ENCODE results near the gene ECM1. TPM values are rescaled to one million over a fixed set of nuclear protein-coding genes. Genes with fewer than 3 reads are reported as not detected.

Gene ECM1
- total and polyA plus RNA-seq, 2 of the 8 experiments (the other 6 are each of a cell fraction or from before 2014, with no cell fraction given), result 0.95 to 0.98 TPM

DNA sequence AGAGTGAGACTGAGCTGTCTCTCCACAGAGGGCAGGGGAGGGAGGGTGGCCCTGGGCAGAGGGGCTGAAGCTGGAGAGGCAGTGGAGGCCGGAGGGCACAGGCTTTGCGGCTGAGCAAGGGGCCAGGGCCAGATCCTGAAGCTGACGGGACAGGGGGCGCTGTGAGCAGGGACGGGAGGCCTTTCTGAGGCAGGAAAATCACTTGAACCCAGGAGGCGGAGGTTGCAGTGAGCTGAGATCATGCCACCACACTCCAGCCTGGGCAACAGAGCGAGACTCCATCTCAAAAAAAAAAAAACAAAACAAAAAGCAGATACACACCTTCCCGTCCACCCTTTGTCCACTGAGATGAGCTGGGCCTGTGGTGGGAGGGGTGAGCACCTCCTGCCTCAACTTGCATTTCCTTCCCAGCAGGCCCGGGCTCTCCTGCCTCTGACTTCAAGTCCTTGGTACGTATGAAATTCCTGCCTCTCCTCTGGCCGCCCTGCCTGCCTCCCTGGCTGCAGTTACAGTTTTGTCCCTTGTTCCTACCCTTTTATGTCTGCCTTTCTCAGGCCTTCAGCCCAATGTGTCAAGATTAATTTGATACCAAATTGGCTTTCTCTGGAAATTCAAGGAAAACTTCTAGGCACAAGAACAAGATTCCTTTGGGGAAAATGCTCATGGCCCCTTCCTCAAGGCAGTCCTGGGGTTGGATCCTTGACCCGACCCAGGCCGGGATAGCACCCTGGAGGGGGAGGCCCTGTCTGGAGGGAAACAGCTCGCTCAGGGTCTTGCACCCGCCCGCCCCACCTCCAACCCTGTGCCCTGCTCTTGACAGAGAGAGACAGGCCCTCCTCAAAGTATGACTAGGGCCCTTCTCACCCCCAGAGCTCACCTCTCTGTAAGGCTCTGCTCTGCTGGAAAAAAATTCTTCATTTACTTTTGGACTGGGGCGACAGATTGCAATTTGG lies 30.1 kb downstream of the ECM1 start:
- DNase-seq (ENCODE audit: low read depth in 1 of 2, low spot score in 2 of 2) (peak in 1 of 2 experiments; percentile 82), FAIRE-seq (no peak)
- no peaks in the 10 kb centered on the region for H4K20me1 ChIP-seq (replicated peaks in 1 of 2; ENCODE audit: control insufficient read depth in 1 of 2, insufficient read depth in 2 of 2, low read length in 2 of 2)
- peak overlapping the region; percentile 43 for H2AFZ ChIP-seq (ENCODE audit: low read length)
- no peaks in the 10 kb centered on the region for H3K79me2 ChIP-seq (ENCODE audit: control insufficient read depth in 1 of 2, insufficient read depth in 2 of 2, low read length in 2 of 2)
- 67% methylated on average over 15 of the region's 17 CpGs; no CpG with 5 or more reads in 1 of the 2 experiments for WGBS, 2 experiments (ENCODE audit: extremely low coverage in 1 of 2, insufficient coverage in 1 of 2, insufficient read length in 1 of 2, insufficient replicate concordance in 2 of 2, low coverage in 1 of 2, low lambda C conversion rate in 2 of 2, missing lambda C conversion rate in 1 of 2)
- H2AK5ac ChIP-seq (ENCODE audit: low read depth, low read length), result no peak overlapping the region
- H3K4me1 ChIP-seq (replicated peaks in 1 of 4; ENCODE audit: control insufficient read depth in 3 of 4, insufficient read depth in 4 of 4, low read length in 3 of 4), result peaks cover 0 to 8% (median 3%) of the 10 kb centered on the region in 4 experiments; a peak in 6 of 7 replicates
- H3K4ac ChIP-seq (replicated peaks; ENCODE audit: insufficient read length, low read depth, low read length), result peak overlapping the region; percentile 76
- H4K91ac ChIP-seq (replicated peaks; ENCODE audit: insufficient read length, low read length), result peak overlapping the region; percentile 91
- H3K9ac ChIP-seq (replicated peaks in 1 of 4; ENCODE audit: extremely low read depth in 1 of 4, low read depth in 3 of 4, low read length in 3 of 4), result no peak overlapping the region
- H3K36me3 ChIP-seq (ENCODE audit: control insufficient read depth in 2 of 4, insufficient read depth in 4 of 4, low read length in 3 of 4), result no peaks in the 10 kb centered on the region
- H4K8ac ChIP-seq (ENCODE audit: extremely low read depth, insufficient read depth, low read length), result peak overlapping the region; percentile 60; the same call in 1 of the 2 replicates
- peak overlapping the region; percentile 38 for H2BK120ac ChIP-seq (replicated peaks; ENCODE audit: low read depth, low read length)
- peak overlapping the region; percentile 16; the same call in 1 of the 2 replicates for H2BK15ac ChIP-seq (ENCODE audit: low read length)
- CTCF ChIA-PET (ENCODE audit: partially characterized antibody), result interaction anchor here (1.1 to 14.2 kb wide), 11 partner anchors 9 to 270 kb away, joined by 3 to 253 read pairs (median 7); partner anchors contain the start of genes ADAMTSL4, CTSK, ECM1 and FALEC
- POLR2A ChIA-PET (ENCODE audit: partially characterized antibody), result interaction anchor here (1.1 to 6.7 kb wide), 7 partner anchors 12 to 52 kb away, joined by 3 to 39 read pairs (median 4); partner anchors contain the start of genes ADAMTSL4 and MCL1
- H3K23ac ChIP-seq (ENCODE audit: insufficient read length), result no peak overlapping the region
- H2BK12ac ChIP-seq (ENCODE audit: low read depth, low read length), result peak overlapping the region; percentile 29; the same call in 1 of the 2 replicates
- H4K5ac ChIP-seq (ENCODE audit: insufficient read length, low read depth, low read length), result peak overlapping the region; percentile 2
- no peak overlapping the region for H3K56ac ChIP-seq (replicated peaks; ENCODE audit: insufficient read length, low read depth, low read length)
- H3K79me1 ChIP-seq (ENCODE audit: low read depth, low read length), result no peaks in the 10 kb centered on the region
- H2BK5ac ChIP-seq (ENCODE audit: low read depth, low read length), result no peak overlapping the region
- no peak overlapping the region for H3K4me2 ChIP-seq (ENCODE audit: insufficient read depth in 1 of 2, low read depth in 2 of 2, low read length in 2 of 2)
- H2BK20ac ChIP-seq (ENCODE audit: low read length), result peak overlapping the region; percentile 34; the same call in 1 of the 2 replicates
- no peaks in the 10 kb centered on the region for H3K23me2 ChIP-seq (ENCODE audit: low read depth, low read length)
- no peaks in the 10 kb centered on the region for H3K9me3 ChIP-seq (ENCODE audit: insufficient read depth in 2 of 2, low read depth in 1 of 2, low read length in 1 of 2)
- no peaks in the 10 kb centered on the region for H3K27me3 ChIP-seq (replicated peaks in 1 of 4; ENCODE audit: control insufficient read depth in 3 of 4, extremely low read depth in 1 of 4, insufficient read depth in 3 of 4, low read length in 3 of 4)
- no peak overlapping the region; the same call in 1 of the 2 replicates for H3K27ac ChIP-seq (ENCODE audit: low read depth, low read length)
- no peak overlapping the region for H3K4me3 ChIP-seq (ENCODE audit: extremely low read depth in 1 of 4, insufficient read depth in 2 of 4, low read depth in 3 of 4, low read length in 4 of 4)
- no peak overlapping the region; the same call in none of the 2 replicates for H3K18ac ChIP-seq (ENCODE audit: extremely low read depth, low read length)
- no peak overlapping the region for H3K14ac ChIP-seq (ENCODE audit: insufficient read length)
- TF ChIP-seq, protein P1, sequence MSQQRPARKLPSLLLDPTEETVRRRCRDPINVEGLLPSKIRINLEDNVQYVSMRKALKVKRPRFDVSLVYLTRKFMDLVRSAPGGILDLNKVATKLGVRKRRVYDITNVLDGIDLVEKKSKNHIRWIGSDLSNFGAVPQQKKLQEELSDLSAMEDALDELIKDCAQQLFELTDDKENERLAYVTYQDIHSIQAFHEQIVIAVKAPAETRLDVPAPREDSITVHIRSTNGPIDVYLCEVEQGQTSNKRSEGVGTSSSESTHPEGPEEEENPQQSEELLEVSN (IDR thresholded peaks at IDR 0.05), result no peak
- TF ChIP-seq RAD21 (IDR thresholded peaks at IDR 0.05 in 1 of 2, conservative IDR thresholded peaks at IDR 0.05 in 1 of 2; ENCODE audit: low read depth in 2 of 2, low read length in 2 of 2) (peak; percentile 26 to 40; a peak in 3 of 4 replicates), TEAD4 (IDR thresholded peaks at IDR 0.05; ENCODE audit: low read depth, low read length) (peak; percentile 71; the same call in 1 of the 2 replicates), POU5F1 (IDR thresholded peaks at IDR 0.05; ENCODE audit: low read depth, low read length) (no peak), CBX5 (IDR thresholded peaks at IDR 0.05; ENCODE audit: low read depth, low read length) (no peak)
- TF ChIP-seq, protein P2, sequence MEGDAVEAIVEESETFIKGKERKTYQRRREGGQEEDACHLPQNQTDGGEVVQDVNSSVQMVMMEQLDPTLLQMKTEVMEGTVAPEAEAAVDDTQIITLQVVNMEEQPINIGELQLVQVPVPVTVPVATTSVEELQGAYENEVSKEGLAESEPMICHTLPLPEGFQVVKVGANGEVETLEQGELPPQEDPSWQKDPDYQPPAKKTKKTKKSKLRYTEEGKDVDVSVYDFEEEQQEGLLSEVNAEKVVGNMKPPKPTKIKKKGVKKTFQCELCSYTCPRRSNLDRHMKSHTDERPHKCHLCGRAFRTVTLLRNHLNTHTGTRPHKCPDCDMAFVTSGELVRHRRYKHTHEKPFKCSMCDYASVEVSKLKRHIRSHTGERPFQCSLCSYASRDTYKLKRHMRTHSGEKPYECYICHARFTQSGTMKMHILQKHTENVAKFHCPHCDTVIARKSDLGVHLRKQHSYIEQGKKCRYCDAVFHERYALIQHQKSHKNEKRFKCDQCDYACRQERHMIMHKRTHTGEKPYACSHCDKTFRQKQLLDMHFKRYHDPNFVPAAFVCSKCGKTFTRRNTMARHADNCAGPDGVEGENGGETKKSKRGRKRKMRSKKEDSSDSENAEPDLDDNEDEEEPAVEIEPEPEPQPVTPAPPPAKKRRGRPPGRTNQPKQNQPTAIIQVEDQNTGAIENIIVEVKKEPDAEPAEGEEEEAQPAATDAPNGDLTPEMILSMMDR (IDR thresholded peaks at IDR 0.05; ENCODE audit: control extremely low read depth in 1 of 3, insufficient read depth in 1 of 3, low read depth in 1 of 3, low read length in 3 of 3), result peak; percentile 43 to 62 (median 45)
